EH (cell line): ENCODE data around the gene MAP1B.
"Not testable (repeated sequence)": the region's sequence is repeated elsewhere in the genome, so short reads cannot be mapped to it uniquely, and the experiment has no call there.

Source experiments
- DNase-seq: peaks from one replicate; pipeline ENCODE4 v3.0.0-alpha.2; 2015; ENCODE audit warnings: low read depth

MAP1B gene

DNA sequence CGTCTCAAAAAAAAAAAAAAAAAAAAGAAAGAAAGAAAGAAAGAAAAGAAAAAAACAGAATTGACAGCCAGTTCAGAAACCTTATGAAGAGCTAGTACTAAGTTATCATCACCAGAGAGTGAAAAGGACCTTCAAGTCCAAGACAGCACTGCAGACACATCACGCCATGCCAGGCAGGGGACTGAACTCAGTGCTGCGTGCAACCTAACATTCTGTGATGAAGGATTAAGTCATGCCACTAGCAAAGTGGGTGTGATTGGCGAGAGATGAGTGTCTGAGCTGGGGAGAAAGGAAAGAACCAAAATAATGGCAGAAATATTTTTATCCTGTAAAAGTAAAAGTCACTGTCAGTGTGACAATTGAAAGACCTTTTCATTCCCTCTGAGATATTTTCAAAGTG, 54.7 kb downstream of the MAP1B start:
- no peak for DNase-seq

GRCh38 chr5:72163349-72163983, 56.2 kb downstream of the MAP1B start:
- no peak for DNase-seq

DNA sequence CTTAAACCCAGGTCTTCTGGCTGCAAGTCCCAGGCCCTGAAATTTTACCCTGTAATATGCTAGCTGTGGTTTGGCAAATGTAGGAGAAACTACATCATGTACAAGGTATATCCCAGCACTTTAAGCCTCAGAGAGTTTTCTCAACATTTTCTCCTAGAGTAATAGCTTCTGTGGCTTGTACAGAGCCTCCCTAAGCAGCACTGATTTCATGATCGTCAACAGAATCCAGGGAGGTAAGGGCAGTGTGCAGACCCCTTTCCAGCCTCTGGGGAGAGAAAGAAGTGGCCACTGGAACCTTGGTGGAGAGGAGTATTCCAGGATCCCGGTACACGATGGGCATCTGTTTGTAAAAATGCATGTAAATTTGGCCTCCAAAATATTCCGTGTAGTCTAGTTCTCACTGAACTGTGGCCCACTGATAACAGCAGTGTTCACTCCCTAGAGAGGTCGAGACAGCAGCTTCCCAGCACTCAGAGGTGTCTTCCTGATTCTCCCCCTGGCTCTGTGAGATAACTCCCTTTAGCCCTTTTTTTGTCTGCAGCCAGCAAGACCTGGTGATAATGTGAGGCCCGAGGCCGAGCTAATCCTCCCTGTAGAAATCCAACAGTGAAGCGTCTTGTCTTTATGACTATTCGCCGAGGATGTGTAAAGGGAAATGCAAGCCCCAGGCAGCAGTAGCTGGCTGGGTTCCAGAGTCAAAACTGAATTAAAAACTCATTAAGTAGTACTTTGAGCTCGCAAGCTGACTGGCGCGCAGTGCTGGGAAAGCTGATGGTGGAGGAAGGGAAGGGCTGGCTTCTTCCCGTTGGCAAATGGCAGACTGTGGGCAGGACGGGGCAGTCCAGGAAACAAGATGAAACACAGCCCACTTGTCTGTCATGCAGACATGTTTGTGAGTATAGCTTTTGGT, 59.0 kb downstream of the MAP1B start:
- DNase-seq: peak; percentile 91

DNA sequence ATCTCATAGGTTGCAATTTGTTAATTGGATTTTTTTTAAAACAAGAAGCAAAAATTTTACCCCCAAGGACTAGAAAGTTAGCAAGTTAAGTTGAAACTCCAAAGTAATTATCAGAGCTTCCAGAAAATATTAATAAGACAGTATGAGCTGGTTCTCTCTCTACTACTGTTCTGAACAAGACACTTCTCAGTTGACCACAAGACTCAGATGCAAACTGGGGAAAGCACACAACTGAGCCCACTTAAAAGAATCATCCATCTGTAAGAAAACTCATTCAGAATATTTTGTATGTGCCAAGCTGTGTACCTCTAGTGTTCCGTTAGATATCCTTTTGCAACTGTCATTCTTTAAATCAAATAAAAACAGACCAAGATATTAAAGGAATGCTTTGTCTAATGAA, 60.0 kb downstream of the MAP1B start:
- DNase-seq: no peak

DNA sequence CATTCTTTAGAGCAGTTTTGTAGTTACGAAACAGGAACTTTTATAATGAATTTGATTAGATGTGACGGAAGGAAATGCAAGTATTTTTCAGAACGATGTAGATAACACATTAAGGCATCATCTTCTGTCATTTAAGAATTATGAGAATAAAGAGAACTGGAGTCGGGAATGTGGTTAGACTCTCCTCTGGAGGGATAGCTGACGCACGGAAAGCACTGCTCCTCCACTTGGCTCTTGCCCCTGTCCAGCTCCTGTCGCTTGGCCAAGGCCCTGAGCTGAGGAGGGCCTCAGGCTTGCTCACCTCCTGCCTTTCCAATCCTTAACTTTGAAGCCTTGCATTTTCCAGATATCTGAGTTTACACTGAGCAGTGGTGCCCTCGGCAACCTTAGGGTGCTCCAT, 60.5 kb downstream of the MAP1B start:
- no peak for DNase-seq

GRCh38 chr5:72170101-72170500, 62.8 kb downstream of the MAP1B start:
- DNase-seq: no peak

DNA sequence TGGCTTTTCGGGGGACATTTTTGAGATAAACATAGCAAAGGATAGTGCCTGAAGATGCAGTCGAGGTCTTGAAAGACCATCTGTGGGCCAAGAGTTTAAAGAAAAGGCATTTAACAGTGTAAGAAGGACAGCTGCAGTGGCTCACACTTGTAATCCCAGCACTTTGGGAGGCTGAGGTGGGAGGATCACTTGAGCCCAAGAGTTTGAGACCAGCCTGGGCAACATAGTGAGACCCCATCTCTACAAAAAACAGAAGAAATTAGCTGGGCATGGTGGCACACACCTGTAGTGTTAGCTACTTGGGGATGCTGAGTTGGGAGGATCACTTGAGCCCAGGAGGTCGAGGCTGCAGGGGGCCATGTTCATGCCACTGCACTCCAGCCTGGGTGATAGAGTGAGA, 63.9 kb downstream of the MAP1B start:
- DNase-seq: not testable (repeated sequence)

DNA sequence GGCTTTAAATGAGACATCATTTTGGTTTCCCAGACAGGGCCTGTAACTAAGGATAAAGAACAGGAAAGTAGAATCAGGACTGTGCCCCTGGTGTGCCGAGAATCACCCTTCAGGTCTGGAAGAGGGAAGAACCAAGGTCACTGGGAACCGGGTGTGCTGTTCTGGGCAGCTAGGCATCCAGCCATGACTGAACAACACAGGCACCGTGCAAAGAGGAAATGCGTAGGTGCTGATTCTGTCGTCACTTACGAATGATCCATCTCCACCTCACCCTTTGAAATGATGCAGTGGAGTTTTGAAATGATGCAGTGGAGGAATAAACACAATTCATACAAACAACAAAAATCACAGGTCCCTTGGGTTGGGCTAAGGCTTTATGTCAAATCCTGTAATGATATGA, 64.4 kb downstream of the MAP1B start:
- no peak for DNase-seq

GRCh38 chr5:72172786-72173185, 65.5 kb downstream of the MAP1B start:
- DNase-seq: no peak

- no peak for DNase-seq
These were observed 70.3 kb downstream of the MAP1B start for GRCh38 chr5:72177538-72177937.

DNA sequence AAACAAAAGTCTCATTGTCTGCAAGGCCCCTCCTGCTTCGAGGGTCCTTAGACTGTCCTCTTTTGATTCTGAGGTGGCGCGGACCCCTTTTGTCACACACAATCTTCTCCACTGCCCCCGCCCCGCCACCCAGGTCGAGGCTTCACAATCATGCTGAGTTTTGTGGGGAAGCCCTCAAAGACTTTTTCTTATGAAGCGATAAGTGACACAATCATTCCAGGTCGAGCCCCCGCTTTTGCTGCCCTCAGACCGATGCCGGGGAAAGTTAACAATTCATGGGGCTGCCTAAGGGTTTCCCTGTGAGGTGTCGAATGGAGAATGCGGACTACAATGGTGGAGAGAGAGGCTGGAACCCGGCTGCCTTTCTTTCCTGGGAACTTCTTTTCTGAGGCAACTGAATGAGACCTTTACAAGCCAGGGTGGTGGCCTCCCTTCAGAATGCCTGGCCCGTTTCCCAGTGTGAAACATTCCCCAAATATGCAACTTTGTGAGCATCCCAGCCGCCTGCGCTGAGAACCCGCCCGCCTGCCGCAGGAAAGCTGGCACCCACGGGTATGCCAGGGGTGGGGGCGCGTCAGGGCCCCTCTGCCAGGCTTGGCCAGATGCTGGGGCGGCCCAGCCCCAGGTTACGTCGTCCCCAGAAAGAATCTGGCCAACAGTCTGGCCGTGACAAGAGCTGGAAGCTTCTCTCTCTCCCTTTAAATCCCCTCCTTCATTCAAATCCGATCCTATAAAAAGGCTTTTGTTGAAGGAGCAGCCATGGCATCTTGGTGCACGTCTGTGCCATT, 71.9 kb downstream of the MAP1B start:
- DNase-seq: peak; percentile 97

- peak; percentile 13 for DNase-seq
These were observed 72.7 kb downstream of the MAP1B start for GRCh38 chr5:72179816-72180440.

- no peak for DNase-seq
These were observed 73.7 kb downstream of the MAP1B start for GRCh38 chr5:72180925-72181324.

DNA sequence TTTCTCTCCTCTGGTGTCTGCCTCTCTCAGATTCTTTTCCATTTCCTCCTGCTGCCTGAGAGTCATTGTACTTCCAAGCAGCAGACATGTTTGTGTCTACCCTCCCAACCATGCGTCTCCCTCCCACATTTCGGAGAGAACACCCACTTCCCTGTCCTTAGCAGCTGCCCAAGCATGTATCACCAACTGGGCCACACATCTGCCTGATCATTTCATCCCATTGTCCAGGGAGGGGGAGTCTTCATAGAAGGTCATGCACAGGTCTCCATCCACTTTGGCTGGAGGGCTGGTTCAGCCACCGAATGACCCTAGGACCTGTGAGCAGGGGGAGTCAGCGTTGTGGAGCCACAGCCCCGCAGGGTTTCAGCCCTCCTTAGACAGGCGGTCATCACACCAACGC, 75.4 kb downstream of the MAP1B start:
- DNase-seq: no peak

GRCh38 chr5:72183101-72183520, 75.8 kb downstream of the MAP1B start:
- DNase-seq: no peak

DNA sequence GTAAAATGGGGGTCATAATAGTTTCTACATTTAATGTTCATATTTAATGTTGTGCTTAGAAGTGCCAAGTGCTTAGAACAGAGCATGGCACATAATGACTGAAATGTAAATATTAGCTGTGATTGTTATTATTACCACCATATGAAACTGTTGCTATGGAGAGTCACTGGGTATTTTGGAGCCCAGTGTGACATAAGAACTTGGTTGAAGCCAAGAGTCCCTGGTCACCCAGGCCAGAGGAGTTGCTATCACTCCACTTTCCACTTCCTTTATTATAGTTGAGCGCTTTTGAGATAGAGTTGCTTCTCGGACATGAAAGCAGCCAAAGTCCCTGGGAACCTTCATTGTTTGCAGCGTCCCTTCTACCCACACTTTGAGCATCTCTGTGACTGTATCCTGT, 77.1 kb downstream of the MAP1B start:
- DNase-seq: no peak

DNA sequence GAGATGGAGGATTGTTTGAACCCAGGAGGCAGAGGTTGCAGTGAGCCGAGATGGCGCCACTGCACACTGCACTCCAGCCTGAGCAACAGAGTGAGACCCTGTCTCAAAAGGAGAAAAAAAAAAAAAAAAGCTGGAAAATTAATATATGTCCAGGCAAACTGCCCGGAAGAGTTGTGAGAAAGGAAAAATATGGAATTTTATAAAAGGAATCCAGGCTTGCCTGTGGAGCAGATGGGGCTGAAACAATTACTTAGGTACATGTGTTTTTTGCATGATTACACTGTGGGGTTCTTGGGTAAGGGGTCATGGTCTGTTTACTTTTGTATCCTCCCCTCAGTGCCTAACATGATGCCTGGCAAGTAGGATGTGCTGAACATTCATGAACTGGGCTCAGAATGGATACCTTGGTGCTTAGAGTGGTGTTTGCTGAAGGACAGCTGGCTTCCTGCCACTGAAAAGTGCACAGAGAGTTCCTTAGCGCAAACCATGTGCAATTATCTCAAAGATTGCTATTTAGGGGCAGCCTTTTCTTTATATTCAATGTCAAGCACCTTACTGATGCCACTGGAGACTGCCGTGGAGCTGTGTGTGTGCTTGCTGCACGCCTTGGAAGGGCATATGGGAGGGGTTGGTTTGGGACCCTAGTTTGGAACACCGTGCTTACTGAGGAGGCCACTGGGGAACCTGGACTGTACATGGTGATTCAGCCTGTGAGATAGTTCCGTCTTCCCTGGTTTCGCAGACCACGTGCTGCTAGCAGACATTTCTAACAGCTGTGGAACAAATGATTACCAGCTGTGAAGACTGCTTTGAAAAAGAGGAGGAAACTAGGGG, 78.4 kb downstream of the MAP1B start:
- no peak for DNase-seq

DNA sequence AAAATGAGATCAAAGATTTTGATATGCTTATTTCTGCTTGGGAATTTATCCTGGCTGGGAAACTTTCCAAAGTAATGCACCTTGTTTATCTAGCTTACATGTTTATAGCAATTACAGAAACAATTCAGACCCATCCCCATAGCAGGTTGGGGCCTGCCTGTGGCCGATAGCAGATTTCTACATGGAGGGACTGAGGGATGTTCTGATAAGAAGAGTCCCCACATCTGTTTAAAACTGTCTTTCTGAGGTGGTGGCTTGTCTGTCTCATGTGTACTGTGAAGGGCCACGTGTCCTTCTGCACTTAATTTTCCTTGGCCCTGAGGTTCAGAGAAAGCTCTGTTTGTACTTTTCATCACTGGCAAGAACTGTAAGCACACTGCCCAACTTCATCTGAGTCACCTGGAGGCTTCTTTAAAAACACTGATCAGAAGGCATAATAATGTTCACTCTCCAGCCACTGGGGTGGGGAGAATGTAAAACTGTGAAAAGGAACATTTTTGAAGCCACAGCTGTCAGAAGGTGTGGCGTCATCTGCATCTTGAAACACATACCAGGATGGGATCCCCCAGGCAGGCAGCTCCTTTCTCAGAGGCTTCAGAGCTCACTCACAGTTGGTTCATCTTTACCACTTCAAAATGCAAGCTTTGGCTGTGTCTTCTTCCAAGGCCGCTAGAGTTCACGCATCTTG, 80.3 kb downstream of the MAP1B start:
- DNase-seq: no peak

DNA sequence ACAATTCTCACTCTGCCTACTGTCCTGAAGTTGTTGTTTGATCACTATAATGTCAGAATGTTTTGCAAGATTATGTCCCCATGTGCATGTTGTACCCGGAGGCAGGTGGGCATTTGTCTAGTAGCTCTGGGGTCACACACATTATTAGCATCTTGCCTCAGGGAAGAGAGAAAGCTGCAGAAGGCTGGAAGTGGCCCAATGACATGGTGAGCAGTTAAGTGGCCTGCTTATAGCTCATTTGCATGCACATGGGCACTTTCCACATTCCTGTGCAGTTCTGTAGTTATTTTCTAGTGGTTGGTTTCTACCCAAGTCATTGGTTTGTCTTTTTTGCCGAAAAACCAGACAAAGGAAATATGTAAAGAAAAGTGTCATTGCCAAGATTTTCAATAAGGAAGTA, 80.9 kb downstream of the MAP1B start:
- no peak for DNase-seq

DNA sequence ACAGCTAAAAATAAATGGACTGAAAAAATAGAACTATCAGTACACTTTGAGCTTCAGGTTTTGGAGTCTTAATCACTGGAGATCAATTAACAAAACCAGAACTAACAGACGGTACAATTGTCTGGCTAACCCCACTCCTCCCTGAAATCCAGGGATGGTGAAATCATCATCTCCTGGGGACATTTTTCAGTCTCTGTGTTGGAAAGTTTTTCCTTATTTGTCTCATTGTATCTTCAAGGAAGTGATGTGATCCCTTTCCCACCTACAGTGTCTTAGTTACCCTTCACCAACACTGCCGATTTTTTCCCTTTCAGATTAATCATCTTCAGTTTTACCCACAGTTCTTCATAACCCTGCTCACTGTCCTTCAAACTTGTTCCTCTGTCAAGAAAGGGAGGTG, 81.9 kb downstream of the MAP1B start:
- no peak for DNase-seq

GRCh38 chr5:72191404-72191803, 84.1 kb downstream of the MAP1B start:
- peak; percentile 53 for DNase-seq
